Measurements from ENCODE around the gene MEF2C.

Gene MEF2C

GRCh38 chr5:88686726-88687125, 196.3 kb downstream of the MEF2C start:
- DNase-seq (ENCODE audit: low read depth), result no peak

GRCh38 chr5:88685591-88686541, 197.1 kb downstream of the MEF2C start:
- no peak for DNase-seq (ENCODE audit: low read depth)

- DNase-seq (ENCODE audit: low read depth), result no peak
Measured at GRCh38 chr5:88683506-88684135, 199.4 kb downstream of the MEF2C start.

GRCh38 chr5:88682881-88683361, 200.1 kb downstream of the MEF2C start:
- no peak for DNase-seq (ENCODE audit: low read depth)

GRCh38 chr5:88682131-88682530, 200.9 kb downstream of the MEF2C start:
- no peak for DNase-seq (ENCODE audit: low read depth)

- DNase-seq (ENCODE audit: low read depth), result no peak
Measured at GRCh38 chr5:88681211-88681803, 201.7 kb downstream of the MEF2C start.

- DNase-seq (ENCODE audit: low read depth), result peak; percentile 24
Measured at GRCh38 chr5:88680253-88681132, 202.5 kb downstream of the MEF2C start.

GRCh38 chr5:88679638-88680037, 203.3 kb downstream of the MEF2C start:
- DNase-seq (ENCODE audit: low read depth), result no peak

- DNase-seq (ENCODE audit: low read depth), result no peak
Measured at GRCh38 chr5:88678770-88679381, 204.1 kb downstream of the MEF2C start.

GRCh38 chr5:88677943-88678769, 204.8 kb downstream of the MEF2C start:
- no peak for DNase-seq (ENCODE audit: low read depth)

GRCh38 chr5:88677376-88677895, 205.5 kb downstream of the MEF2C start:
- no peak for DNase-seq (ENCODE audit: low read depth)

GRCh38 chr5:88676637-88677375, 206.2 kb downstream of the MEF2C start:
- no peak for DNase-seq (ENCODE audit: low read depth)

- DNase-seq (ENCODE audit: low read depth), result no peak
Measured at GRCh38 chr5:88675708-88676636, 207.0 kb downstream of the MEF2C start.

GRCh38 chr5:88675168-88675707, 207.7 kb downstream of the MEF2C start:
- DNase-seq (ENCODE audit: low read depth), result no peak

- DNase-seq (ENCODE audit: low read depth), result no peak
Measured at GRCh38 chr5:88674356-88675167, 208.4 kb downstream of the MEF2C start.

GRCh38 chr5:88673253-88674105, 209.5 kb downstream of the MEF2C start:
- no peak for DNase-seq (ENCODE audit: low read depth)
